Measurements from ENCODE around the gene SLC16A4. TPM values are rescaled to one million over a fixed set of nuclear protein-coding genes. Genes with fewer than 3 reads are reported as not detected.

The SLC16A4 gene
- total RNA-seq, 3 donors from 2014 or later (not counting 1 experiment from before 2014, with no cell fraction given), result 0.30 to 0.40 (median 0.34) TPM

DNA sequence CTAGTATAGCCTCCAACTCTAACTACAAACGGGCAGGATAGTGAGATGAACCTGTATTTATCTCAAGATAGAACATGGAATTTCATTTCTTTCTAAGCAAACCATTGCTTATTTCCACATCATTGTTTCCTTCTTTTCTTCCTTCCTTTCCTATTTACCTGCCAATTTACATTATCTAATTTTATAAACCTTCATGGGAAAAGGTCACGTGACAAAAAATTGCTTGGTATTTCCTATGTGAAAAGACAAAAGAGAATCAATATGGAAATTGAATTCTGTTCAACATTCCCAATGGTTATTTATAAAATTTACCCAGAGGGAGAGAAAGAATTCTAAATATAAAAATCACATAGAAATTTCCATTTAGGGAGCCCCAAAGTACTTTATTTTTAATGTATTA is 74.1 kb downstream of the SLC16A4 start:
- ATAC-seq, result no peak
- Histone ChIP-seq H3K27ac (ENCODE audit: low read length) (no peak overlapping the region), H3K9me3 (ENCODE audit: control insufficient read depth, insufficient read depth, low read length) (no peaks in the 10 kb centered on the region), H3K4me3 (ENCODE audit: low read length) (no peak overlapping the region), H3K36me3 (ENCODE audit: control insufficient read depth, insufficient read depth, low read length) (no peaks in the 10 kb centered on the region), H3K4me1 (ENCODE audit: control insufficient read depth, insufficient read depth, low read length) (peaks cover 4% of the 10 kb centered on the region), H3K27me3 (ENCODE audit: control insufficient read depth, insufficient read depth, low read length) (no peaks in the 10 kb centered on the region)
- Mint-ChIP-seq H3K27me3 (ENCODE audit: low read depth in 2 of 2) (no peaks in the 10 kb centered on the region), H3K27ac (no peak overlapping the region), H3K4me1 (no peaks in the 10 kb centered on the region), H3K4me3 (no peak overlapping the region), H3K36me3 (no peaks in the 10 kb centered on the region), H3K9me3 (no peaks in the 10 kb centered on the region)
- TF ChIP-seq, protein P1, sequence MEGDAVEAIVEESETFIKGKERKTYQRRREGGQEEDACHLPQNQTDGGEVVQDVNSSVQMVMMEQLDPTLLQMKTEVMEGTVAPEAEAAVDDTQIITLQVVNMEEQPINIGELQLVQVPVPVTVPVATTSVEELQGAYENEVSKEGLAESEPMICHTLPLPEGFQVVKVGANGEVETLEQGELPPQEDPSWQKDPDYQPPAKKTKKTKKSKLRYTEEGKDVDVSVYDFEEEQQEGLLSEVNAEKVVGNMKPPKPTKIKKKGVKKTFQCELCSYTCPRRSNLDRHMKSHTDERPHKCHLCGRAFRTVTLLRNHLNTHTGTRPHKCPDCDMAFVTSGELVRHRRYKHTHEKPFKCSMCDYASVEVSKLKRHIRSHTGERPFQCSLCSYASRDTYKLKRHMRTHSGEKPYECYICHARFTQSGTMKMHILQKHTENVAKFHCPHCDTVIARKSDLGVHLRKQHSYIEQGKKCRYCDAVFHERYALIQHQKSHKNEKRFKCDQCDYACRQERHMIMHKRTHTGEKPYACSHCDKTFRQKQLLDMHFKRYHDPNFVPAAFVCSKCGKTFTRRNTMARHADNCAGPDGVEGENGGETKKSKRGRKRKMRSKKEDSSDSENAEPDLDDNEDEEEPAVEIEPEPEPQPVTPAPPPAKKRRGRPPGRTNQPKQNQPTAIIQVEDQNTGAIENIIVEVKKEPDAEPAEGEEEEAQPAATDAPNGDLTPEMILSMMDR (IDR thresholded peaks at IDR 0.05), result no peak
- intact Hi-C loops (cut with micrococcal nuclease), result no loop called here
- DNase-seq, result no peak
- WGBS (ENCODE audit: insufficient coverage), result 100% methylated on average over 1 of the region's 2 CpGs

Other genes starting within 250 kb of the SLC16A4 start
- gene SLC6A17, start 240.5 kb downstream of the SLC16A4 start, total RNA-seq, result not detected
- gene KCNC4, start 180.7 kb downstream of the SLC16A4 start, total RNA-seq, result 1 to 10 TPM; 2.5 to 3.9 (median 3.3) TPM
- gene RBM15, start 51.6 kb downstream of the SLC16A4 start, total RNA-seq, result 100 to 1,000 TPM in 1 of 3 donors, 10 to 100 TPM in 2; 81.8 to 109 (median 87.0) TPM
- 100 to 1,000 TPM in 1 of 3 donors, 10 to 100 TPM in 2; 86.1 to 102 (median 90.4) TPM for gene LAMTOR5, start 16.7 kb upstream of the SLC16A4 start, total RNA-seq
- not detected for gene PROK1, start 60.1 kb upstream of the SLC16A4 start, total RNA-seq
- gene KCNA10, start 128.1 kb upstream of the SLC16A4 start, total RNA-seq, result not detected
- gene KCNA2, start 215.3 kb upstream of the SLC16A4 start, total RNA-seq, result 1 to 10 TPM in 1 of 3 donors, under 1 TPM in 2; 0.07 to 2.6 (median 0.26) TPM

Measured in natural killer cell (primary cell).